Stomach (tissue), 9 donors: ENCODE measurements around the gene NEK10. TPM values are rescaled to one million over a fixed set of nuclear protein-coding genes. Genes with fewer than 3 reads are reported as not detected.

Experiments used
- DNase-seq, 2 donors: peaks; one replicate each; pipeline versions ENCODE4 v3.0.0 to v3.0.0-alpha.2; 2013 to 2019
- H3K27ac ChIP-seq, 5 donors: fragments of 200-600 bp in 4 of 5; sonication (generic) in 4 of 5; one replicate each; pipeline ENCODE4 v1.5.1; 2013 to 2019; ENCODE audit warnings: mild to moderate bottlenecking in 1 of 5, moderate library complexity in 1 of 5
- H3K27me3 ChIP-seq, 3 donors: fragments of 200-600 bp; sonication (generic); one replicate each; pipeline ENCODE4 v1.5.1; 2017 to 2019; ENCODE audit warnings: mixed run types in 1 of 3
- H3K36me3 ChIP-seq, 4 donors: fragments of 200-600 bp; sonication (generic); 1 replicate in 3 of 4; 2 replicates in 1 of 4; pipeline ENCODE4 v1.5.1; 2016 to 2019
- H3K4me1 ChIP-seq, 4 donors: fragments of 200-600 bp; sonication (generic); one replicate each; pipeline ENCODE4 v1.5.1; 2016 to 2019
- H3K4me3 ChIP-seq, 4 donors: fragments of 200-600 bp; sonication (generic) in 3 of 4; one replicate each; pipeline ENCODE4 v1.5.1; 2016 to 2019; ENCODE audit warnings: mild to moderate bottlenecking in 1 of 4
- H3K9me3 ChIP-seq, 4 donors: fragments of 200-600 bp; sonication (generic); one replicate each; pipeline ENCODE4 v1.5.1; 2016 to 2019
- EP300 ChIP-seq: sonication (generic); formaldehyde crosslinking; IDR thresholded peaks from one replicate; pipeline ENCODE4 v1.6.1; 2017; ENCODE audit warnings: antibody characterized with exemption
- POLR2A ChIP-seq, 4 donors: fragments of 450-650 bp; IDR thresholded peaks; one replicate each; pipeline ENCODE4 v1.6.1; 2016; ENCODE audit warnings: antibody characterized with exemption in 4 of 4, control low read depth in 2 of 4, mild to moderate bottlenecking in 1 of 4, moderate library complexity in 1 of 4
- POLR2AphosphoS5 ChIP-seq, 3 donors: sonication (generic); formaldehyde crosslinking; IDR thresholded peaks; one replicate each; pipeline ENCODE4 v1.6.1; 2016; ENCODE audit warnings: antibody characterized with exemption in 3 of 3
- WGBS, 5 donors: extraction: QIAGEN DNeasy Blood & Tissue Kit in 3 of 5; methylation state at CpG; one replicate each; pipeline versions ENCODE4 v1.1.5 to v1.1.7; 2013 to 2018; 5-methylcytosine and 5-hydroxymethylcytosine counted together
- intact Hi-C: fragments of 100-400 bp; cut with DNase I; formaldehyde crosslinking; loops from one replicate; pipeline ENCODE4 v1.15.1; 2023; ENCODE audit warnings: low total_unique reads
- polyA plus RNA-seq, 3 donors: library from polyadenylated mRNA; stranded (reverse); fragments of 200-250 nt; gene quantifications; one replicate each; pipeline ENCODE4 v1.2.3, GENCODE V29; 2013
- total RNA-seq, 5 donors: library from RNA; depleted of rRNA; stranded (reverse); fragments of >200 nt; gene quantifications; one replicate each; pipeline versions ENCODE4 v1.1.0 to v1.2.3, GENCODE V29; 2014 to 2016
- TF ChIP-seq, protein P1 (sequence below), 7 experiments: fragments of 450-650 bp in 4 of 7; fragments of 200-600 bp in 3 of 7; sonication (generic) in 3 of 7; IDR thresholded peaks; one replicate each; pipeline ENCODE4 v1.5.1; 2016 to 2019; ENCODE audit warnings: antibody characterized with exemption in 7 of 7, control low read depth in 2 of 7, mild to moderate bottlenecking in 1 of 7
- donor health status: healthy with polysubstance abuse.
- donor health status: Bipolar disorder and iron deficiency.
- donor health status: healthy.

NEK10 gene
- total and polyA plus RNA-seq, 8 donors, result 0.61 to 14.3 (median 1.2) TPM; not detected in 3

DNA sequence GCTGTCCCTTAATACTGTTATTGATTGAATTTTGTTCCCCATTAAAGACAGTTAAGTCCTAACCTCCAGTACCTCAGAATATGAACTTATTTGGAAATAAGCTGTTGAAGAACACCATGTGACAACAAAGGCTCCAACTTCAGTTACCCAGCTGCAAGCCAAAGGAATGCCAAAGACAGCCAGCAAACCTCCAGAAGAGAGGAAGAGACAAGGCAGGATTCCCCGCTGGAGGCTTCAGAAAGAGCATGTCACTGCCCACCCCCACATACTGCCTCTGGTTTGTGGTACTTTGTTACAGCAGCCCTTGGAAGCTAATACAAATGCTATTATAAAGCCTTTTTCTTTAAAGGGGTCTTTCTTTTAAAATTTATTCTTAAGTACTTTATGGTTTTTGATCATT is 18.4 kb upstream of the NEK10 start:
- no peak for DNase-seq
- peaks cover 0 to 48% (median 44%) of the 10 kb centered on the region in 4 donors for H3K36me3 ChIP-seq
- intact Hi-C loops, result no loop called here

DNA sequence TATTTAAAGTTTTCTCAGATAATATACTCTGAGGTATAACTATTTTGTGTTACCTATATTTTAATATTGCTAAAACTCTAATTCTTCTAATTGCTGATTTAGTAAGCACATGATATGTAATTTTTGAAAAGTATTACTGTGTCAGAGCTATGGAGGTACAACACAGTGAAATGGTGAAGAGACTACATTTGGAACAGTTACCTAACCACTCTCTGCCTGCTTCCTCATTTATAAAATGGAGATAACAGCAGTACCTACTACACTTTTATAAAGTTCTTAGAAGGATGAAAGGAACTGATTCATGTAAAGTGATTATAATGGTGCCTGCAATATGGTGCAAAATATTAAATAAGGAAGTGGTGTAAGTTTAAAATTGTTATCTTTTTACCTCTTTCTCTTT is 16.3 kb upstream of the NEK10 start:
- TF ChIP-seq EP300 (no peak), POLR2A (IDR thresholded peaks at IDR 0.05) (no peak), POLR2AphosphoS5 (IDR thresholded peaks at IDR 0.05) (no peak)
- TF ChIP-seq, protein P1, sequence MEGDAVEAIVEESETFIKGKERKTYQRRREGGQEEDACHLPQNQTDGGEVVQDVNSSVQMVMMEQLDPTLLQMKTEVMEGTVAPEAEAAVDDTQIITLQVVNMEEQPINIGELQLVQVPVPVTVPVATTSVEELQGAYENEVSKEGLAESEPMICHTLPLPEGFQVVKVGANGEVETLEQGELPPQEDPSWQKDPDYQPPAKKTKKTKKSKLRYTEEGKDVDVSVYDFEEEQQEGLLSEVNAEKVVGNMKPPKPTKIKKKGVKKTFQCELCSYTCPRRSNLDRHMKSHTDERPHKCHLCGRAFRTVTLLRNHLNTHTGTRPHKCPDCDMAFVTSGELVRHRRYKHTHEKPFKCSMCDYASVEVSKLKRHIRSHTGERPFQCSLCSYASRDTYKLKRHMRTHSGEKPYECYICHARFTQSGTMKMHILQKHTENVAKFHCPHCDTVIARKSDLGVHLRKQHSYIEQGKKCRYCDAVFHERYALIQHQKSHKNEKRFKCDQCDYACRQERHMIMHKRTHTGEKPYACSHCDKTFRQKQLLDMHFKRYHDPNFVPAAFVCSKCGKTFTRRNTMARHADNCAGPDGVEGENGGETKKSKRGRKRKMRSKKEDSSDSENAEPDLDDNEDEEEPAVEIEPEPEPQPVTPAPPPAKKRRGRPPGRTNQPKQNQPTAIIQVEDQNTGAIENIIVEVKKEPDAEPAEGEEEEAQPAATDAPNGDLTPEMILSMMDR (IDR thresholded peaks at IDR 0.05), result no peak
- Histone ChIP-seq H3K4me1 (peaks cover 0 to 7% (median 3%) of the 10 kb centered on the region in 4 donors), H3K27ac (no peak overlapping the region), H3K9me3 (no peaks in the 10 kb centered on the region), H3K36me3 (peaks cover 0 to 47% (median 42%) of the 10 kb centered on the region in 4 donors), H3K4me3 (no peak overlapping the region), H3K27me3 (no peaks in the 10 kb centered on the region)
- intact Hi-C loops, result no loop called here
- no peak for DNase-seq

More for the DNA sequence above, 18.4 kb upstream of the NEK10 start:
- Histone ChIP-seq H3K9me3 (no peaks in the 10 kb centered on the region), H3K4me1 (no peaks in the 10 kb centered on the region), H3K4me3 (no peak overlapping the region), H3K27ac (no peak overlapping the region), H3K27me3 (no peaks in the 10 kb centered on the region)
- TF ChIP-seq POLR2AphosphoS5 (IDR thresholded peaks at IDR 0.05), result no peak
- TF ChIP-seq, protein P1 (IDR thresholded peaks at IDR 0.05), result no peak
- no peak for TF ChIP-seq POLR2A (IDR thresholded peaks at IDR 0.05)
- no peak for TF ChIP-seq EP300
- WGBS, 5 donors, result 84 to 96% (median 92%) methylated on average over 1 of the region's 1 CpG

DNA sequence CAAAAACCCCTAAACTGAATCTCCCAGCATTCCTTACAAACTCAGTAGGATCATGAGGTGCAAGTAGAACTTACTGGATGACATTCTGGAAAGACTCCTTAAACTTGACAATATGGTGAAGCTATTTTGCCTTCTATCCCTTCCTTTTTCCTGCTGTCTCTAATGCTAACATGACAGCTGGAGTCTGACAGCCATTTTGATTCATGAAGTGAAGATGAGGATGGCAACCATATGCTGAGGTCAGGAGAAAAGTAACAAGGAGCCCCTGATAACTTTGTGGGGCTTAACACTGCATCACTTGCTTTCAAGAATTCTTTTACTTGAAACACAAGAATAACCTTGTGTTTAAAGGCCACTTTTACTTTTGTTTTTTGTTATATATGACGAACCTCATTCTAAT is 15.0 kb upstream of the NEK10 start:
- intact Hi-C loops, result no loop called here
- Histone ChIP-seq H3K4me1 (peaks cover 0 to 9% (median 4%) of the 10 kb centered on the region in 4 donors), H3K27ac (no peak overlapping the region), H3K9me3 (no peaks in the 10 kb centered on the region), H3K4me3 (no peak overlapping the region), H3K36me3 (peaks cover 0 to 47% (median 40%) of the 10 kb centered on the region in 4 donors), H3K27me3 (no peaks in the 10 kb centered on the region)
- TF ChIP-seq, protein P1 (IDR thresholded peaks at IDR 0.05), result no peak
- no peak for TF ChIP-seq EP300
- no peak for TF ChIP-seq POLR2A (IDR thresholded peaks at IDR 0.05)
- no peak for TF ChIP-seq POLR2AphosphoS5 (IDR thresholded peaks at IDR 0.05)
- no peak for DNase-seq
- 94 to 98% (median 95%) methylated on average over 1 of the region's 1 CpG for WGBS, 5 donors

DNA sequence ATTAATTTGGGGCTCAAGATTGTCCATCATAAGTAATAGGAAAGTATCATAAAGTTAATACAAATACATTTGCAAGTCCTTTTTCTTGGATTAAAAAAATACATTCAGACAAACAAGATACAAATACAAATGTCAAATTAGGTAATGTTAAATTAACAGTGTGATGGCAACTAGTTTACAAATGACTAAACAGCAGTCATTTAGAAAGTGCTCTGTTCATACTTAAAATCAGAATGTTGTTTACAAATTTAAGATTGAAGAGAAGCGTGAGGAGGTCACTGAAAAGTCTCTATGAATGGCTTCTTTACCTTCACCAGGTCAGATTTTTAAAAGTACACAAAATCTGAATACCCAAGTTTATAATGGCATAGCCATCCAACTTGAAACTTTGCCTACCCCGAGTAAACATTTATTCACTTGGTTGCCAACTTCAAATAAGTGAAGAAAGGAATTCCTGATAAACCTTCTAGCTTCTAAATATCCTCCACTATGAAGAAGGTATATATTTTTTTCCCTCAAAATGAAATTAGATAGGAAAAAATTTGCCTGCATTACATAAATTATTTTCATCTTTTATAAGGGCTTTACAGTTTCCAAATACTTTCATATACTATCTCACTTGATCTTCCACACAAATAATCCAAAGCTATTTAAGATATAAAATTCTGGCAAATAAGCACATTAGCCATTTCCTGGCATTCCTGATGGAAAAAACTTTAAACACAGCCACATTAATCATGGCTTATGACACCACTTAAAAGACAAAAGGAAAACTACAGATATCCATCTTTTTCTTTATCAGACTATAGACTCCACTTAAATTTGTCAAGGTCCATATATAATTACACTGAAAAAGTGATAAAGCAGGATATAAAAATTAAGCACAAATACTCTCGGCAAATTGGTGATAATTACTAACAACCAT is 11.5 kb upstream of the NEK10 start:
- Histone ChIP-seq H3K27me3 (no peaks in the 10 kb centered on the region), H3K36me3 (peaks cover 0 to 50% (median 43%) of the 10 kb centered on the region in 4 donors), H3K27ac (no peak overlapping the region), H3K4me3 (no peak overlapping the region), H3K9me3 (no peaks in the 10 kb centered on the region), H3K4me1 (peaks cover 0 to 9% (median 4%) of the 10 kb centered on the region in 4 donors)
- TF ChIP-seq EP300 (no peak), POLR2AphosphoS5 (IDR thresholded peaks at IDR 0.05) (no peak), POLR2A (IDR thresholded peaks at IDR 0.05) (no peak)
- TF ChIP-seq, protein P1 (IDR thresholded peaks at IDR 0.05), result no peak
- DNase-seq, result no peak
- WGBS, 5 donors, result 30 to 56% (median 37%) methylated on average over 3 of the region's 3 CpGs
- intact Hi-C loops, result no loop called here
